Activated gamma-delta T cell treated with Interleukin-2 at 50 U/mL for 16 hours (primary cell): ENCODE data around the gene PODNL1.
A peak's percentile ranks its signal among the peaks of the same experiment; 100 is the strongest.
"Not testable (repeated sequence)": the region's sequence is repeated elsewhere in the genome, so short reads cannot be mapped to it uniquely, and the experiment has no call there.

ENCODE experiments used
- DNase-seq: peaks from one replicate; pipeline ENCODE4 v3.0.0-alpha.2; 2020

Gene PODNL1

DNA sequence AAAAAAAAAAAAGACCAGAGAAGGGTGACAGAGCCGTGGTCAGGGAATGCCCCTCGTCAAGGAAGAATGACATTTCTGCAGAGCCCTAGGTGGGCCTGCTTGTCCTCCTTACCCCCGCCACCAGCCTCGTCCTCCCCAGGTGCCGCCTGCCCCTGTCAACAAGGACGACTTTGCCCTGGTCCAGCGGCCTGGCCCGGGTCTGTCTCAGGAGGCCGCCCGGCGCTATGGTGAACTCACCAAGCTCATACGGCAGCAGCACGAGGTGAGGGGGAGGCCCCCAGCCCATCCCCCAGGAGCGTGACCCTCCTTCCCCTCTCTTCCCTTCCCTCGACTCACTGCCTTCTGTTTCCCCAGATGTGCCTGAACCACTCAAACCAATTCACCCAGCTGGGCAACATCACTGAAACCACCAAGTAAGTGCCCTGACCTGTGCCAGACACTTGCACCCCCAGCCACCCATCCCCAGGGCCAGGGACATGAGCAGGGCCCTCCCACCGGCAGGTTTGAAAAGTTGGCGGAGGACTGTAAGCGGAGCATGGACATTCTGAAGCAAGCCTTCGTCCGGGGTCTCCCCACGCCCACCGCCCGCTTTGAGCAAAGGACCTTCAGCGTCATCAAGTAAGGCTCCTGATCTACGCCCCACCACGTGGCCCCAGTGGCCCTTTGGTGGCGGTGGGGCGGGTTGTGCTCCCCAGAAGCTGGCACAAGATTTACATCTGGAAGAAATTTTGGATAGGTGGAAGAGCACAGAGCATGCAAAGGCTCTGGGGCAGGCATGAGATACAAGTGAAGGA, 14.8 kb downstream of the PODNL1 start:
- DNase-seq = no peak

DNA sequence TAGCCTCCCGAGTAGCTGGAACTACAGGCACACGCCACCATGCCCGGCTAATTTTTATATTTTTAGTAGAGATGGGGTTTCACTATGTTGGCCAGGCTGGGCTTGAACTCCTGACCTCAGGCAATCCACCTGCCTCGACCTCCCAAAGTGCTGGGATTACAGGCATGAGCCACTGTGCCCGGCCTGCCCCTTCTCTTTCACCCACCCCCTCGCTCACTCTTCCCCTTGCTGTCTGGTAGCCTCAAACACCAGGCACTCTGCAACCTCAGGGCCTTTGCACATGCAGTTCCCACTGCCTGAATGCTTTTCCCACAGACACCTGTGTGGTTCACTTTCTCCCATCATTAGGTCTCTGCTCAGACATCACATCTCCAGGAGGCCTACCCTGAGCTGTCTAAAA, 16.1 kb downstream of the PODNL1 start:
- DNase-seq = not testable (repeated sequence)

DNA sequence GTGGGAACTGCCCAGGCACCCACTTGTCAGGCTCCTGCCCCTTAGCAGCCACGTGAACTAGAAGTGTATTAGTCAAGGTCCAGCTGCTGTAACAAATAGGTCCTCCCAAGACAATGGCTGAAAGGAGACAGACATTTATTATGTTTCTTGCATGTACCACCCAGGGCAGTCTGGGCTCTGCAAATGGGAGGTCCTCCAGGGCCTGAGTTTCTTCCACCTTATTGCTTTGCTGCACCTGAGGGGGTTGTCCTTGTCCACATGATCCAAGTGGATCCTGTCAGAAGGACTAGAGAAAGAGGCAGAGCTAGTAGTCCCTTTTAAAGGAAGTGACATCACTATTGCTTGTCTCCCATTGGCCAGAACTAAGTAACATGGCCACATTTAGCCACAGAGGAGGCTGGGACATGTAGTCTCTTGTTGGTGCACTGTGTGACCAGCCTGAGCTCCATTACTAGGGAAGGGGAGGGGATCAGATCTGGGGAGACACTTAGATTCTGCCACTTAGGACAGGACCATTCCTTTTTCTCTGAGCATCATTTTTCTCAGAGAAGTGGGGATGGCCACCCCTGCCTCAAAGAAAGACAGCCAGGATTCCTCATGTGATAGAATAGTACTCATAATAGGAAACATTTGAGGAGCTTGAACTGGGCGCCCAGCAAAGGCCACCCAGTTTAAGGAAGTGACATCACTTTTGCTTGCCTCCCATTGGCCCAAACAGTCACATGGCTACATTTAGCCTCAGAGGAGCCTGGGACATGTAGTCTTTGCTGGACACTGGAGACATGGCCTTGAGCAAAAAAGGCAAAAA, 17.1 kb downstream of the PODNL1 start:
- DNase-seq = no peak

DNA sequence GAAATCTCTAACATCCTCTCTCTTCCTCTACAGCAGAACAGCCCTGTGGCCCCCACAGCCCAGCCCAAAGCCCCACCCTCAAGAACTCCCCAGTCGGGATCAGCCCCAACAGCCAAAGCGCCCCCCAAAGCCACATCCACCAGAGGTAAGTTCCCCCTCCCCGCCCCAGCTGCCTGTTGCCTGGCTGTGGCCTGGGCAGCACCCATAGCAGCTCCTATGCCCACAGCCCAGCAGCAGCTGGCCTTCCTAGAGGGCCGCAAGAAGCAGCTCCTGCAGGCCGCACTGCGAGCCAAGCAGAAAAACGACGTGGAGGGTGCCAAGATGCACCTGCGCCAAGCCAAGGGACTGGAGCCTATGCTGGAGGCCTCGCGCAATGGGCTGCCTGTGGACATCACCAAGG, 17.7 kb downstream of the PODNL1 start:
- DNase-seq = no peak

DNA sequence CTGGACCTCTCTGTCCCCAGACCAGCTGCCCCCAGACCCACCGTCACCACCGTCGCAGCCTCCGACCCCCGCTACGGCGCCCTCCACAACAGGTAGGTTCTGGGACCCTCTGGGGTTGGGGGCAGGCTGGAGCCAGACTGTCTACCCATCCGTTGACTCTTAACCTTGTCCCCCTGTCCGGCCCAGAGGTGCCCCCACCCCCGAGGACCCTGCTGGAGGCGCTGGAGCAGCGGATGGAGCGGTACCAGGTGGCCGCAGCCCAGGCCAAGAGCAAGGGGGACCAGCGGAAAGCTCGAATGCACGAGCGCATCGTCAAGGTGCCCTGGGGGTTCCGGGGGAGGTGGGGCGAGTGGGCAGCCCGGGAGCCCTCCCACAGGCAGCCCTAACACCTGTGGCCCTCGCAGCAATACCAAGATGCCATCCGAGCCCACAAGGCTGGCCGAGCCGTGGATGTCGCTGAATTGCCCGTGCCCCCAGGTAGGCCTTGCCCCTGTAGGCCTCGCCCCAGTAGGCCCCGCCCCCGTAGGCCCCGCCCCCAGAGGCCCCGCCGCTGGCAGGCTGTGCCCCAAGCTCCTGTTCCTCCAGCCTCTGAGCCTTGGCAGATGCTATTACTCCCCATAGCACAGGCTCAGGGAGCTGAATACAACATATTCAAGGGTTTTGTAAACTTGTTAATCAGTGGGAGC, 19.3 kb downstream of the PODNL1 start:
- no peak for DNase-seq

DNA sequence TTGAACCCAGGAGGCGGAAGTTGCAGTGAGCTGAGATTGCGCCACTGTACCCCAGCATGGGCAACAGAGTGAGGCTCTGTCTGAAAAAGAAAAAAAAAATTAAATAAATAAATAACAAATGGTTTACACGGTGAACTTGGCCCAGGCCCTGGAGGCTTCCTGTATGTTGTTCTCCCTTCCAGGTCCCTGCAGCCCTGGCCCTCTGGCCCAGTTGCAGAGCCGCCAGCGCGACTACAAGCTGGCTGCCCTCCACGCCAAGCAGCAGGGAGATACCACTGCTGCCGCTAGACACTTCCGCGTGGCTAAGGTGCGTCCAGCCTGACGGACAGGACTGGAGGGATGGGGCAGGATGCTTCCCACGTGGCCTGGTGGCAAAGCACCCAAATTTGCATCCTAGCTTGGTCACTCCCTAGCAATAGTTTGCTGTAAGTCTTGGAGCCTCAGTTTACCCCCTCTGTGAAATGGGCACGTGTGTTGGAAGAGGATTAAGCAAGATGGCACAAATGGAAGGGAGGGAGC, 20.3 kb downstream of the PODNL1 start:
- DNase-seq = no peak

DNA sequence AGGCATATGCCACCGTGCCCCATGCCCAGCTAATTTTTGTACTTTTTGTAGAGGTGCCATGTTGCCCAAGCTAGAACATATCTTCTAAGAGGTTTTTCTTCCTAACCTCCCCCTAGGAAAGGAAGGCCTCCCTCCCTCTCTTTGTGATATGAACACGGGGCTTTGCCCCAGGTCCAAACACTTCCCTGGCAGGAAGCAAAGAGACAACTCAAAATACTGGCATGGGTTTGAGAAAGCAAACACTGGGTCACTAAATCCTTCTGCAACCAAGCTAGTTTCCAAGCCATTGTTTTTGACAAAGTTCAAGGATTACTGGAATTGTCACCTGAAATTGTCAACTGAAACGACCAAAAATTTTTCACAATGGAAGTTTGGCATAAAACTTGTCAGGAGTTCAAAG, 23.4 kb downstream of the PODNL1 start:
- DNase-seq = no peak

DNA sequence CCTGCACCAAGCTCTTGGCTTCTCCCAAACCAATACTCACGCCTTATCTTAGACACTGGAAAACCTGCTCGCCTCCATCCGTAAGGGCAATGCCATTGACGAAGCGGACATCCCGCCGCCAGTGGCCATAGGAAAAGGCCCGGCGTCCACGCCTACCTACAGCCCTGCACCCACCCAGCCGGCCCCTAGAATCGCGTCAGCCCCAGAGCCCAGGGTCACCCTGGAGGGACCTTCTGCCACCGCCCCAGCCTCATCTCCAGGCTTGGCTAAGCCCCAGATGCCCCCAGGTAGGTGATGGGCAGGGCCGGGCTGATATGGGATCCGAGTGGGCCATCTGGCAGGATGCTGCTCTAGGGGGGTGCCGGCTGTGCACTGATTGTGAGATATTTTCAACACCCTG, 24.9 kb downstream of the PODNL1 start:
- no peak for DNase-seq

DNA sequence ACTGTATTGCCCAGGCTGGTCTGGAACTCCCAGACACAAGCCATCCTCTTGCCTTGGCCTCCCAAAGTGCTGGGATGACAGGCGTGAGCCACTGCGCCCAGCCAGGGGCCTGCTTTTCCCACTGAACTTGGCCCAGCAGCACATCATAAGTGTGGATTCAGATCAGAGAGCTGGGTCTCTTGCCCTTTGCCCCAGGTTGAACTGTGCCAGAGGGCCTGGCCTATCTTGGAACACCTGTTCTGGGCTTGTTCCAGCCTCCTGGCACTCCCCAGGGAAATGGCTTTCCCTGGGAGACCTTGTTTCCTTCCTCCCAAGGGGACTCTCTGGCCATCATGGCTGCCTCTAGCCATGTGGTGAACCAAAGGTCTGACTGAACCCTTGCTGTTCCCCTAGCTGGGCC, 28.8 kb downstream of the PODNL1 start:
- DNase-seq = no peak

DNA sequence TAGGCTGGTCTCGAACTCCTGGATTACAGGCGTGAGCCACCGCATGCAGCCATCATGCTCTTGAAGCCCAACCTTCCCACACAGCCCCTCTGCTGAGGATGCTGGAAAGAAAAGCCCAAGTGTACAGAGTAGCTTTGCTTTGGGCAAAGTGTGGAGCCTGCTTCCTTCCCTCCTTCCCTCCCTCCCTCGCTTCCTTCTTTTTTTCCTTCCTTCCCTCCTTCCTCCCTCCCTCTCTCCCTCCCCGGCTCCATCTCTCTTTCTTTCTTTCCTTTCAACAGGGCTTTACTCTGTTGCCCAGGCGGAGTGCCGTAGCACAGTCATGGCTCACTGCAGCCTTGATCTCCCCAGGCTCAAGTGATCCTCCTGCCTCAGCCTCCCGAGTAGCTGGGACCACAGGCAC, 29.5 kb downstream of the PODNL1 start:
- DNase-seq = no peak

DNA sequence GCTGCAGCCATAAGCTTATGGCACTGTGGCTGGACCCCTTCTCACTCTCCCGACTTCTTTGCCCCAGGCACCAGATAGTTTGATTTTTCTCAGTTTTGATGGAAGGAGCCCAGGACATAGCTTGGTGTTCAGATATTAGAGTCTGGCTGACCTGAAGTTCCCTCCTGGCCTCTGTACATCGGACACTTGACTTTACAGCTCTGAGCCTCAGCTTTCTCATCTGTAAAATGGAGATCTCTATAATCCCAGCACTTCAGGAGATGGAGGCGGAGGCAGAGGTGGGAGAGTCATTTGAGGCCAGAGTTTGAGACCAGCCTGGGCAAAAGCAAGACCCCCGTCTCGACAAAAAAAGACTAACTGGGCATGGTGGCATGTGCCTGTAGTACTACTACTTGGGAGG, 31.3 kb downstream of the PODNL1 start:
- no peak for DNase-seq

DNA sequence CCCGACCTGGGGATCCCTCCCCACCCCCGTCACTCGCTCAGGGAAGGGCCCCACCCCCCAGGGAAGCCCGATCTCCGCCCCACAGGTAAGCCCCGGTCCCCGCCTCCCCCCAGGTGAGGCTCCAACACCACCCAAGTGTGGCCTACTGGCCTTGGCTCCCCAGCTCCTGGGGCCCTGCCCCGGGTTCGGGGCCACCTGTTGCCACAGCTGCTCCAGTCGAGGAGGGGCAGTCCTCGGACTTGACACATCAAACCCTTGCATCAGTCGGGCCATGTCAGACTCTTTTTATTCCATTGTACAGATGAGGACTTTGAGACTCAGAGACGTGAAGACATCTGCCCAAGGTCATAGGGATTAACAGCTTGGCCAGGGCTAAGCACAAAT, 31.7 kb downstream of the PODNL1 start:
- peak; percentile 26 for DNase-seq

DNA sequence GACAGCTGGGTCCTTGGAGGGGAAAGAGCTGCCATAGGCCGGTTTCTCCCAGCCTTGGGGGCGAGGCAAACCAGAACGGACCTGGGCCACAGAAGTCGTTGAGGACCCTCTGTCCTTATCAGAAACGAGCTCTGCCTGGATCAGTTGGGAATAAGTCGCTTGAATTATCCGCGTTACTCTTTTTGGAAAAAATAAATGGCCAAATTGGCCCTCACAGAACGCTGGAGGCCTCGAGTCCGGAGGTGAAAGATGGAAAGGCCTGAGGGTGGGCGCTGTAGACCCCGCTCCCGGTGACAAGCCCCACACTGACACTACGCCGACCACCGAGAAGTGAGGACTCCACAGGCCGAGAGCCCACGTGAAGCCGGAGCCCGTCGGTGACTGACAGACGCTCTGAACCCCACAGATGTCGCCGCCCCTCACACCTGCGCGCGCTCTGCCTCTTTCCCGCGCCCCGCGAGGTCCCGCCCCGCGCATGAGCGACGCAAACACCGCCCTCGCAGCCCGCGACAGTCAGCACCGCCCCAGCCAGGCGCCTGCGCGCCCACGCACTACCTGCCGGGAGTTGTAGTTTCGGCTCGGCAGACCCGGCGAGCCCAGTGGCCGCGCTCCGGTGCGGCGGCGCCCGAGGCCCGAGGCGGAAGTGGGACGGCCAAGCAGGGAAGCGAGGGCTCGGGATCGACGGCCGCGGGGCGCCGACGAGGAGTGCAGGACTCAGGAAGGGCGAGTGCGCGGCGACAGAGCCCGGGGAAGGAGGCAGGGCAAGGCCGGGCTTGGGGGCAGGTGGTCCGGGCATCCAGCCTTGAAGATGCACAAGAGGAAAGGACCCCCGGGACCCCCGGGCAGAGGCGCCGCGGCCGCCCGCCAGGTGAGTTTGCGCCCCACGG, 32.3 kb downstream of the PODNL1 start, which contains the start of the genes BRME1 and CC2D1A:
Gene BRME1 (minus strand): TSS at position 484 of the 887 bp plus-strand sequence. CDS start 1,225 bp downstream, outside the sequence.
Gene CC2D1A (plus strand): TSS at position 568 of the 887 bp plus-strand sequence. CDS start 241 bp downstream, at position 809.
- DNase-seq = peak; percentile 94

DNA sequence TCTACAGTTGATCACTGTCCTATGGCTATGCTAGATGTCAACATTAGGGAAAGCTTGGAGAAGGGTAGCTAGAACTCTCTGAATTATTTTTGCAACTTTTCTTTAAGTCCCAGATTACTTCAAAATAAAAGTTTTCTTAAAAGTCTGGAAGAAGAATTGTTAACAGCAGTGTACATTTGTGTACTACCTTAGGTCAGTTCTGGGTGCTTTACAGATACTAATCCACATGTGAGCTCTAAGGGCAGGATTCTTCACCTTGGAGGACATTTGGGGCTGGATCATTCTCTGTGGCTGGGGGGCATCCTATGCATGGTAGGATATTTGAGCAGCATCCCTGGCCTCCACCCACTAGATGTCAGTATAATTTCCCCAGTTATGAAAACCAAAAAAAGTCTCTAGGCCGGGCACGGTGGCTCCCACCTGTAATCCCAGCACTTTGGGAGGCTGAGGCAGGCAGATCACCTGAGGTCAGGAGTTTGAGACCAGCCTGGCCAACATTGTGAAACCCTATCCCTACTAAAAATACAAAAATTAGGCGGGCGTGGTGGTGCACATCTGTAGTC, 35.1 kb downstream of the PODNL1 start:
- DNase-seq = no peak

DNA sequence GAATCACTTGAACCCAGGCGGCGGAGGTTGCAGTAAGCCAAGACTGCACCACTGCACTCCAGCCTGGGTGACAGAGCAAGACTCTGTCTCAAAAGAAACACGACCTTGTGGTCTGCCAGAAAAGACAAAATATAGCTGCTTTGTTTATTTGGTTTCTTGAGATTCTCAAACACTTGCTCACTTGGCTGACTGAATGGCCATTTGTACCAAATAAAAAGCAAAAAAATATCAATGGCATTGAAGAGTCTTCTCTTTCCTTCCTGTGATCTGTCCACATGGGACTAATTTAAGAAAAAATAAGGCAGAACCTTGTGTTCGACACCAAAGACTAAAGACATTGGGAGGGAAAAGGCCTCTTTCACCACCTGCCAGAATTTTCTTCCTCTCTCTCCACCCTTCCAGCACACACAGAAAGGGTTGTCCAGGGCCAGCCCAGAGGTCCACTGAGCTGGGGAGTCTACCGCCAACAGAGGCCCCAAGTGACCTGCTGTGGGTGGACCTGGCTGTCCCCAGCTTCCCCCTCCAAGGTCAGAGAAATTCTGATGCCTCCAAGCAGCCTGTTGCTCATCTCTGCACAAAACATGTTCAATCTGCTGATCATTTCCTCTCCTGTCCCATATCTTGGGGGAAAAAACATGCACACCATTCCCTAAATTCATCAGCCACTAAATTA, 38.2 kb downstream of the PODNL1 start:
- DNase-seq = no peak

DNA sequence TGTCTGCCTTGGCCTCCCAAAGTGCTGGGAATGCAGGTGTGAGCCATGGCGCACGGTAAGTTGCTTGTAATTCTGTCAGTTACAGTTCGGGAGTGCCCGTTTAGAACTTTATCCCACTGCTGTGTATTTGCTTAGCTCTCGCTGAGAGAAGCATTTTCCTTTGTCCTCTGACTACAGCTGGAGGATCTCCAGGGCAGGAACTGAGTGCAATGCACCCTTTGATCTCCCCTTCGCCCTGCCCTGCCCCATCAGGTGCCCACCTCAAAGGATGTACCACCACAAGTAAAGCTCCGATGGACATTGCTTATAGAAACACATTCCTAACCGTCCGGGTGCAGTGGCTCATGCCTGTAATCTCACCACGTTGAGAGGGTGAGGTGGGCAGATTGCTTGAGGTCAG, 38.8 kb downstream of the PODNL1 start:
- DNase-seq = no peak

DNA sequence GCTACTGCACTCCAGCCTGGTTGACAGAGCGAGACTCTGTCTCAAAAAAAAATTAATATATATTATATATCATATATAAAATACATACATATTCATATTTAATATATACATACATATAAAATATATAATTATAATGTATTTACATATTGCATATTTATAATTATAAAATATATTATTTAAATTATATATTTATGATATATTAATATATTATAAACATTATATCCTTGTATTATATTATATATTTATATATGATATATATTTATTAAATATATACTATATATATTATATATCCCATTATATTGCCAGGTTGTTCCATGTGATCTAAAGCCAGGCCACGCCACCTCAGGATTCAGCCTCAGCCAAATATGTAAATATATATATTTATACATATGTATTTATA, 42.0 kb downstream of the PODNL1 start:
- DNase-seq = no peak

DNA sequence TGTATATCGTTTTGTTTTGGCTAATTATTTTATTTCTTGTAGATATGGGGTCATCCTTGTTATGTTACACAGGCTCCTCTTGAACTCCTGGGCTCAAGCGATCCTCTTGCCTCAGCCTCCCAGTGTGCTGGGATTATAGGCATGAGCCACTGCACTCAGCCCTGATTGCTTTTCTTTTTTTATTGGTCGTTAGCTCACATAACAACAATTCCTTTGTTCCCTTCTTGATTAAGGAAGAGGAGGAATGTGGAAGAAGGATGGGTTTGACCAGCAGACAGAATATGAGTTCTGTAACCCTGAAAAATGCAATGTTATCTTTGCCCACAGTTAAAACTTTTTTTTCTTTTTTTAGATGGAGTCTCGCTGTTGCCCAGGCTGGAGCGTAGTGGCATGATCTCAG, 43.7 kb downstream of the PODNL1 start:
- DNase-seq = no peak

DNA sequence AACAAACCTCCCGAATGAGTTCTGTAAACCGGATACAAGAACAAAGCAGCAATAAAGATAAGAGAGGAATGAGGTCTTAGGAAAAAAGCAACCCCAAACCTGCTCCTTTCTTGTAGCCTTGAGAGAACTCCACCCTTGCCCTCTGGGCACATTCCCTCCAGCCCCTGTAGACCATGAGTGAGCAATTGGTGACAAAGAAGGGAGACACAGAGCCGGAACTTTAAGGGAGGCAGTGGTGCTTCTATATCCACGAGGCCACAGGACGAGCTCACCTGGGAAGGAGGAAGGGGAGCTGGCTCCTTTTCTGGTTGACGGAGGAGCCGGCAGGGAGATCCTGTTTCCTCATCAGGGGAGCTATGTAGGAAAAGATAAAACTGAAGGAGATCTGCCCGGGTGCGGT, 45.3 kb downstream of the PODNL1 start:
- no peak for DNase-seq

DNA sequence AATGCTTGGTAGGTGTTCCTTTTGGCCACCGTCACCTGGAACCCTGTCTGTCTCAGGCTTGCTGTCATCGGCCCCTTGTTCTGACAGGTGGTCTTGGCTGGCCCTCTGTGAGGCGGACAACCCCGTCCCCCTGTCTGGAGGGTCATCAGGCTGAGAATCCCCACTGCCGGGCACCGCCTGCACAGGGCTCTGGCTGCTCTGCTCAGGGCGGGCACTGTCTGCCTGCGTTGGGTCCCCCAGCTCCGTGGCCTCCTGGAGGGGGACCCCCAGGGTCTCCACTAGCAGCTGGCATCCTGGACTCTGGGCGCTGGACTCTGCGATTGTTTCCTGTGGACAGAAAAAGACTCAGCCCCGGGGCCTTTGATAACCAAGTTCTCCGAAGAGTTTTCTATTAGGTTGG, 48.1 kb downstream of the PODNL1 start:
- DNase-seq = no peak

DNA sequence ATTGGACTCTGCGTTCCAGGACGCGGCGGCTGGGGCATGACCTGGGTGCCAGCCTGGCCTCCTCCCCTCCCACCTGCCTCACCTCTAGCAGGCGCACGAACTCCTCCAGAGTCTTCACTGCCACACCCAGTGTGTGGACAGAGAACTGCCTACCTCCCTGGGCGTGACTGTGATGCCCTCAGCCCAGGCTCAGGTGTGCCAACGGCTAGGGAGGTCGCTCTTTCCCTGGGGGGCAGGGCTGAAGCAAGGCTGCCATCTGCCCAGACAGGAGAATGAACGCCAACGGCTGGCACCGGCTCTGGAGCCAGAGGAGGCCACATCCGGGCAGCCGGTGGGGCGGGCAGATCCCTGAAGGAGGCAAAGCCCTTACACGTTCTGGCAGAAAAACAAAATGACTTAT, 49.9 kb downstream of the PODNL1 start:
- no peak for DNase-seq
